ENCODE results near the gene PRKAA1.

GRCh38 chr5:40798012-40798800, at the start of gene PRKAA1:
- TF ChIP-seq CTCF (IDR thresholded peaks at IDR 0.05; ENCODE audit: insufficient read depth, low read depth, low read length) (no peak), EZH2 (IDR thresholded peaks at IDR 0.05; ENCODE audit: insufficient read depth, low read length) (no peak)

All from astrocyte (in vitro differentiated cells and primary cell).